ENCODE data around the gene HIPK1.

HIPK1 gene

DNA sequence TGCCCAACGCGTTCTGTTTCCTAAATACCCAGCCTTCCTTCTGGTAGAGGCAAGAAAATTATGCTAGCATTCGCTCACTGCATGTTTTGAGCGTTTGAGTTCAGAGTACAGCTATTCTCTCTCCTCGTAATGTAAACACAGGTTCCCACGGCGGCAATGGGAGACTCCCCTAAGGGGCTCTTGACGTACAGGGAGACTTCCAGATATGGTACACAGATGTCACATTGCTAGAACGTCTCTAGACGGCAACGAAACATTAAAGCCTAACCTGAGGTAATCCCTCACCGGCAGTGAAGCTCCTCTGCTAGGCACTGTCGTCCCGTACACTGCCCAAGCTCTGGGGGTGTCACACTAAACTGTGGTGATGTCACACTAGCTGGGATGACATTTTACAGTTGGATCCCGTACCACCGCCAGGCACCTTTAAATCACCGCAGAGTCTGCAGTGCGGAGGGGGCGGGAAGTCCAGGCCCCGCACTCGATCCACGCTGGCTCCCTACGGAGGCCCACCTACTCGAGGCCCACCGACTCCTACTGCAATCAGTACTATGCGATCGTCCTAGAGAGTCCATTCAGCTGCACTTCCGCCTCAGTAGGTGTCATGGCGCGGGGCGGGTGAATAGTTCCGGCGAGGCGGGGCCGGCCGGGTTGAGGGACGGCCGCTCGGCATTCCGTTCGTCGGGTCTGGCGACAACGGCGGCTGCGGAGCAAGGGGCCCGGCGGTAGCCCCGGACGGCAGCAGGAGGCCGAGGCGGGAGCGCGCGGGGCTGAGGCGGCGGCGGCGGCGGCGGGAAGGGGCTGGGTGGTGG is at the start of gene HIPK1:
Gene HIPK1, plus strand, starts transcription at position 384 of the 809 bp plus-strand sequence.
- DNase-seq (ENCODE audit: low spot score), result peak; percentile 92

DNA sequence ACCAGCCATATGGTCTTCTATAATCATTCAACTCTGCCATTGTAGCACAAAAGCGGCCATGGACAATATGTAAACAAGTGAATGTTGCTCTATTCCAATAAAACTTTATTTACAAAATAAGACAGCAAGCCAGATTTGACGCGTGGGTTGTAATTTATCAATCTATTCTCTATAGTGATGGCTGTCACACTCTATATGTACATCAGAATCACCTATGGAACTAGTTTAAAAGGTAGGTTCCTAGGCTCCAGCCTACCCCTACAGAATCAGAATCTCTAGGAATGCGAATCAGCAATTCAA is 49.4 kb upstream of the HIPK1 start:
- no peak for DNase-seq (ENCODE audit: low spot score)

DNA sequence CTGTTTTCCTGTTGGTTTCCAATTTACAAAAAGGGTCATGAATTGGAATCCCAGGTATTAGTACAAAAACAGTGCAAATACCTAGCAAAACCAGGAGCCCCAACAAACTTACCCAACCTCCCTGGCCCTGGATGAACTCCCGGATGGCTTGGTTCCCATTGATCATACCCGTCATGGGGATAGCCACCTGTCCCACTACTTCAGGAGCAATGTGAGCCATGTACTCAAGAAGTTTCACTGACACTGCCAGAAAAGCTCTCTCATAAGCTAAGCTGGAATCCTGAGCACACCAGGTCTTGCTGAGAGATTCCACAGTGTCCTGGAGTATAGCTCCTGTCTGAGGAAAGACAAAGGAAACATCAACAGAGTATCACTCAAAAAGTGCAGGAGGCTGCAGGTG is 47.5 kb upstream of the HIPK1 start:
- DNase-seq (ENCODE audit: low spot score), result no peak

DNA sequence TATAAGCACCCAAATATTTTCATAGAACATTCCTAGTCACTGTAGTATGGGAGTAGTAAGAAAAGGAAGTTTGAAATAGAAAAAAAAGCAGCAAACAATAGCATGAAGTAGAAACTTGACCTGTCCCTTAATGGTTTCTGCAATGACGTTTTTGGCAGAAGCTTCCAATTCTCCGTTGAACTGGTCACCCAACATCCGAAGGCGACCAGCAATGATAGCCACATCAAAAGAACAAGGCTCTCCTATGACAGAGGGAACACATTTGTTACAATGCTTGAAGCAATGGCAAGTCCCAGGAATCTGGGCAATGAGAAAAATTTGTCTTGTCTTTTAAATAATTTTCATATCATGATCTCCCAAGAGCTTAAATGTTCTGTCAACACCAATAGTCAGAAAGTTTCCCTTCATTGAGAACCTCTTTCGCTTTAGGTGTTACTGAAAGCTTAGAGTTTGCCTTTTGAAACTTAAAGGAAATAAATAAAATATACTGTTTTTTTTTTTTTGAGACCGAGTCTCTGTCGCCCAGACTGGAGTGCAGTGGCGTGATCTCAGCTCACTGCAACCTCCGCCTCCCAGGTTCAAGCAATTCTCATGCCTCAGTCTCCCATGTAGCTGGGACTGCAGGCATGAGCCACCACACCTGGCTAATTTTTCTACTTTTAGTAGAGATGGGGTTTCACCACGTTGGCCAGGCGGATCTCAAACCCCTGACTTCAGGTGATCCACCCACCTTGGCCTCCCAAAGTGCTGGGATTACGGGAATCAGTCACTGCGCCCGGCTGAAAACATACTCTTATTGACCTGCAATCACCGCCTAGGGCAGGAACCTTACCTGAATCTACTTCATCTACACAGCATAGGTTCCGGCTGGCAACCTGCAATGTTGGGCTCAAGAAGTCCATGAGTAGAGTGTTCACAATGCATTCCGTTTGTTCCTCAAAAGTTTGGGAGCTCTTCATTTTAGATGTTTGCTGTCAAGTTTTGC is 42.4 kb upstream of the HIPK1 start:
- no peak for DNase-seq (ENCODE audit: low spot score)

DNA sequence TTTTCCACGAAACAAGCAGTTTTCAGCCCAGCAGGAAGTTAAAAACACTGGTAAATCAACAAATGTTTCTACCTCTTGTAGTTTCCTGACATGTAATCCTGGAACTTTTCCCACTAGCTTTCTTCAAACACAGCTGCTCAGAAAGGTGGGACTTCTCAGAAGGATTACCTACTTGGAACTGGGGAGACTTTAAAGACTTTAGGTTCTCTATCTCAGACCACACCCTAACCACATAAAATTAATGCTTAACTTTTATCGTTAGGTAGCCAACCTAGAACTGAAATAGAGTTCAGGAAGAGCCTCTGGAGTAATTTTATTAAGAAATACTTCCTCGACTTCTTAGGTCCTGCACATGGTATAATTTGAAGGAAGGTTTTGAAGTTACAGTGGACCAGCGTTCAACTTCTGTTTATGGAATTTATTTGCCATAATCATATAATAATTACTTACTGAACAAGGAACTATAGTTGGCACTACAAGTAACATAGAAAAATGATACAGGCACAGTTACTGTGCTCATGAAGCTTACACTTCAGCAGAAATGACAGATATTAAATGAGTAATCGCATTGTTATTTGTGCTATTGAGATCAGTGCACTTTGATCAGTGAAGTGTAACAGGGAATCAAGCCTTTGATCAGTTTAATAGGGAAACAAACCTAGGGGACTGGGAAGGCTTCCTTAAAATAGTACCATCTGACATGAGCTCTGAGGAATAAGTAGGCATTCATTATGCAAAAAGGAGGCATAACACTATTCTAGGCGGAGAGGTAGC is 41.5 kb upstream of the HIPK1 start, which contains the start of gene BCL2L15:
Gene BCL2L15, minus strand, starts transcription at position 180 of the 774 bp plus-strand sequence. CDS start 206 bp downstream, outside the sequence.
- peak; percentile 48 for DNase-seq (ENCODE audit: low spot score)

DNA sequence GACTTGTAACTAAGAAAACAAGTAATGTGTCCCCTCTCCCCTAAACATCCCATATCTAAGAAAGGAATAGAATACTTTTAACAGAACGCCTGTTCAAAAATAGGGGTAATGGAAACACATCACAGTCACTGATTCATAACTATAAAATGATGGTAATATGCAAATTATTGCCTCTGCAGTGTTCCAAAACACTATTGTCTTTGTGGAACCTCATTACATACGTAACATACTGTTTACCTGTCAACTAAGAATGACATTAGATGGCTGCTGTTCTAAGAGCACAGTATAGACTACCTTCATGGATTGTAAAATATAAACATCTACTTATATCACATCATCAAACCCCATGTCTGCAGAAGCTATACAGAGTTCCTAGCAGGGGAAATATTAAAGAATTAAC is 38.3 kb upstream of the HIPK1 start:
- no peak for DNase-seq (ENCODE audit: low spot score)

DNA sequence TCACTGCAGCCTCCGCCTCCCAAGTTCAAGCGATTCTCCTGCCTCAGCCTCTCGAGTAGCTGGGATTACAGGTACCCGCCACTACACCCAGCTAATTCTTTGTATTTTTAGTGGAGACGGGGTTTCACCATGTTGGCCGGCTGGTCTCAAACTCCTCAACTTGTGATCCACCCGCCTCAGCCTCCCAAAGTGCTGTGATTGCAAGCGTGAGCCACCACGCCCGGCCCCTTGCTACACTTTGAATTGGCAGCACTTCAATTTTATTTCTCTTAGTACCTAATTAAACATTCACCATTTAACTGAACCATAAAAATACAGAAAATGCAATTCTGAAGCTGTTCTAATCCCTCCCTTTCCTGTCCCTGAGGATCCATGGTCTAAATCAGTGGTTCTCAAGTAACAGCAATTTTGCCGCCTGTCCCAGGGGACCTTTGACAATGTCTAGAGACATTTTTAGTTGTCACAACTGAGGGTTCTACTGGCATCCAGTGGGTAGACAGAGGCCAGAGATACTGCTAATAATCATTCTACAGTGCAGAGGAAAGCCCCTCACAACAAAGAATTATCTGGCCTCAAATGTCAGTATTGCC is 37.4 kb upstream of the HIPK1 start:
- no peak for DNase-seq (ENCODE audit: low spot score)

DNA sequence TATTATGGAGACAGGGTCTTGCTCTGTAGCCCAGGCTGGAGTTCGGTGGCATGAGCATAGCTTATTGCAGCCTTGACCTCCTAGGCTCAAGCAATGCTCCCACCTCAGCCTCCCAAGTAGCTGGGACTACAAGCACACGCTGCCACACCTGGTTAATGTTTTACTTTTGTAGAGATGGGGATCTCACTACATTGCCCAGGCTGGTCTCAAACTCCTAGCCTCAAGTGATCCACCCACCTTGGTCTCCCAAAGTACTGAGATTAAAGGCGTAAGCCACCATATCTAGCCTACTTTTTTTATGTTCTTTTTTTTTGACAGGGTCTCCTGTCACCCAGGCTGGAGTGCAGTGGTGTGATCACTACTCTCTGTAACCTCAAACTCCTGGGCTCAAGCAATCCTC is 35.9 kb upstream of the HIPK1 start:
- DNase-seq (ENCODE audit: low spot score), result no peak

DNA sequence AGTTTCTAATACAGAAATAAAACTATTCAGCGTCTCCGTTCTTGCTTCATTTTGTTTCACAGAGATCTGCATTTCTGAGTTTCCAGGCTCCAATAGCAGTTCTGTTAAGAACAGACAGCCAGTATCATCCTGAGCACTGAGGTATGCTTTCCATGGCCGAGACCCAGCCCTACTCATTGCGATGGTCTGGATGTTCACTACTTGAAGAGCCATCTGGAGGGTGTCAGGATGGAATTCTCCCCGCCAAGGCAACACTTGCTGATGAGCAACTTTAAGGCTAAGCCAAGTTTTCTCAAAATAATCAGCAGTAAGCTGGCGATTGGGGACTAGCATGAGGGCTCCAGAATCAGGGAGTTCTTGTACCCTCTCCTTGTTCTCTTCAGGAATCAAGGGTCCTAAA is 34.0 kb upstream of the HIPK1 start:
- no peak for DNase-seq (ENCODE audit: low spot score)

DNA sequence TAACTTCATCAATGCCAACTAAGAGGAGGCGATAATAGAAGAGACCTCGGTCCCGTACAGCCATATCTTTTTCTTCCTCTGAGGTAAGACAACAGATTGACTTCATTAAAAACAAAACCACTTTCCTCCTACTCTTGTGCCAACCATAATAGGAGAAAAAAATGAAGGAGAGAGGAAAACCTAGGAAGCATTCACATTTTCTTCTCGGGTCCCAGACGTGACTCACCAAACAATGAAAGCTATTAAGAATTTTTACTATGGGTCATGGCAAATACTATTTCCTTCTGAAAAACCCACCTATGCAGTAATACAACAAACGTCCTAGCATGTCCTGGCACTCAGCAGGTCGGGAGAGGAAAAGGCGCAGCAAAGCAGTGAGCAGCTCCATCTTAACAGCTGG is 33.2 kb upstream of the HIPK1 start:
- DNase-seq (ENCODE audit: low spot score), result no peak

DNA sequence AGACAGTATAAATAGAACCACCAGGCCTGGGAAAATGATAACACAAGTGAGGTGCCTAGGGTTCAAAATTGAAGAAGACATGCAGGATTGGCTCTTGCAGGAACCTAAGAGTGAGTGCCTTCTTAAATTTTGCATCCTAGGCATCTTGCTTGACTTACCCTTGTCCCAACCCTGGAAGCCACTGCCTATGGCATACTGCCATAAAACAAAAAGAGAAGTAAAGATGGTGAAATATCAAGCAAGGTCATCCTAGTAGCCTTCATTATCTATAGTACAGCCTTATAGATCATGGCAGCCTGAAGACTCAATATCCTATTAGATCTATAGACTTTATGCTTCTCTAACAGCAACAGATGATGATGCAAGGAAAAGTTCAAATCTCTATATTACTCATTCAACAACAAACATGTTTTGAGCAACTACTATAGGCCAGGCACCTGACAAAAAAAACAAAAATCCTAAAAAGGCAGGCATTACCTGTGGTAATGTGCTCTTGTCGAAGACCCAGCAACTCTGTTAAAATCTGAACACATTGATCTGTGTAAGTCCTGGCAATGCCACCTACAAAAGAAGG is 30.8 kb upstream of the HIPK1 start:
- DNase-seq (ENCODE audit: low spot score), result no peak

DNA sequence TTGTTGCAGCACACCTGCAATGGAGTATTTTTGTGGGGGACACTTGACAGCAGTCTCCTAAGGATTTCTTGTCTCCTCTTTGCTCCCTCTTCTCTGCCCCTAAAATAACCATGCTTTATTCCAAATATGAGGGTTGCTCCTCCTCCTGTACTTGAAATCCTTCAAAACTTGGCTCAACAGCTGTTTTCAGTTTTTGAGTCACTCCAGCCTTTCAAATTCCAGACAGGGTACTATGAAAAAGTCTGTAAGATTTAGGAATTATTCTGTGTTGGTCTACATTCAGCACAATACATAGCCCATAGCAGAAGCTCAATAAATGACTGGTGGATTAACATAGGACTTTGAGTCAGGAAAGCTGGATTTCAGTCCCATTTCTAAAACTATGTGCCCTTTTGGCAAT is 30.0 kb upstream of the HIPK1 start:
- DNase-seq (ENCODE audit: low spot score), result no peak

DNA sequence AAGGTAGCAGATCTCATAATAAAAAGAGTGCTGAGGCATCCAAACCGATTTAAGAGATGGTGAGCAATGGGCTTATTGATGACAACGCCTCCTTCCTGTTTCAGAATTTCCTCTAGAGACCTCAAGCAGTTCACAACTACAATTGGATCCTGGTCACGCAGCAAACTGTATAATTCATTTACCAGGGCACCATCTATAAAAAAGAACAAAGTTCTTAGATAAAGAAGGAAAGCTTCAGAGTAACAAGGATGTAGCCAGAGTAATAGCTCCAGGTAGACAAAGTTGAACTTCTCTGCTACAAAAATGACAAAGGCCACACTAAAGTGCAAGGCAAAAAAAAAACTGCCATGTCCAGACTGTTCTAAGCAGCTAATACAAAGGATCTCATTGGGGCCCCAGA is 27.9 kb upstream of the HIPK1 start:
- DNase-seq (ENCODE audit: low spot score), result peak; percentile 24

DNA sequence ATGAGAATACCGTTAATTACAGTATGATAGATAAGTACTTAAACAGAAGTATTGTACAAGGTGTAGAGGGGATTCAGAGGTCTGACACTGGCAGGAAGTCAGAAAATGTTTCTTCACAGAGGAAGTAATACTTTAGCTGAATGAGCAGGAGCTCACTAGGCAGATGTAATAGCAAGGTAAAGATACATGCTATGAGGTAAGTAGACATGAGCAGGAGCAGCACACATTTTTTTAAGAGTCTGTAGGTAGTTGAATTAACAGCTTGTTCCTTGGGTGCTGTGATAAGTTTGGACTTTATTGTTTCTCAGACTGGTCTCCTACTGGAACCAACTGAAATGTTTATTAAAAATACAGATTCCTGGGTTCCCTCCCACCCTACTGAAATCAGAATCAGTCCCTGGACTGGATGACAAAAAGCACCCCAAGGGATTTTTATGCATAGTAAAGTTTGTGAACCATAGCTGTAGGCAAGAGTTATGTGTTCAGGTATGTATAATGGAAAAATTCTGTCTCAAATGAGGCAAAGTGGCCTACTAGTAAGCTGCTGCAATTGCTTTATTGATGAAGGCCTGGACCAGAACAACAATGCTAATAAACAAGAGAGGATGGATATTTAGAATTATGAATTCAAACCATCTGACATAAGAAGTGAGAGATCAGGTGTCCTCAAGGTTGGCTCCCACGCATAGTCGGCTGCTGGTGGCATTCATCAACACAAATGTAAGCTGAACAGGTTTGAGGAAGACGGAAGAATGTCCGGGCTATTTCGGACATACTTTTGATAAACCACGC is 25.4 kb upstream of the HIPK1 start:
- no peak for DNase-seq (ENCODE audit: low spot score)

DNA sequence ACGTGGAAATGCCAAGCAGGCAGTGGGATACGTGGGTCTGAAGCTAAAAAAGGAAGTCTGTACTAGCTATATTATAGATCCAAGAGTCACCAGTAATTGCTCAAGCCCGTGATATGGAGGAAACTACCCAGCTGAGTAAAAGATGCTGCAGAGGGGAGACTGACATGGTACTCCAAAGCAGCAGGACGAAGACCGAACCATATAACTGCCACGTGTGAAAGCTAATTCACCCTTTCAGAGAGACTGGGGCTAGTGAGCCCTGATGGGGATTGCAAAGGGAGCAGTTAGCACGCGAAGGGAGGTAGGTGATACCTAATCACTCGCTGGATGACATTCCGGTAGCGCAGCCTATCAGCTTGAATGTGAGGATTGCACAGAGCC is 24.8 kb upstream of the HIPK1 start:
- no peak for DNase-seq (ENCODE audit: low spot score)

DNA sequence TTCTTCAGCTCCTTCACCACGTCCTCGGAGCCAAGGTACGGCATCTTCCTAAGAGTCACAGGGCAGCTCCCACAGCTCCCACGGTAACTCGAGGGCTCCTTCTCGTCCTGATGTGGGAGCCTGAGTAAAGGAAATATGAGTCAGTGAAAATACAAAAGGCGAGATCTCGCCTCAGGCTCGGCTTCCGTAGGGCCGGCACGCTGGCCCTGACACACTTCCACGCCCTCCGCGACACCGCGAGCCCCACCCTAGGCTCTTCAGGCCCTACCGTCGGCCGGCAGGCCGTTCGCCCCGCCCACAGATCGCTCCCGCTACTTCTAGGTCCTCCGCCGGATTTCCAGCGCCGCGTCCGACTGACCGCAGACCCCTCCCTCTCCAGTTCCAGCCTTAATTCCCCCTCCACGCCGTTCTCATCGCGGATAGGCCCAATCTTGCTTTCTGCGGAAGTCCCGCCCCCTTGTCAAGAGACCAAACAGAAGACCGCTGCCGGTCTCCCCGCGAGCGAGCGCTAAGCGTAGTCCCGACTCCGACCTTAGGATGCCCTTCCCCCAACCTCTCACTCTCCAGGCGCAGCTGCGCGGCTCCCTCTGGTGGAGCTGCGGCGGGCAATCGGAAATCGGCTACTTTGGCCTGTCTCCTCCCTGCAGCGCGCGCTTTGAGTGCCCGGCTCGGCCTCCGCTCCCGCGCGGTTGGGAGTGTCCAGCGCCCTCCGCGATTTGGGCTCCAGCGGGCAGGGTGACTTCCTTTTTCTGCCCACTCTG is 24.3 kb upstream of the HIPK1 start, which contains the start of the genes AP4B1 and DCLRE1B:
Gene AP4B1, minus strand, starts transcription at position 126 of the 761 bp plus-strand sequence. Its CDS starts 82 bp downstream, at position 44.
Gene DCLRE1B, plus strand, starts transcription at position 653 of the 761 bp plus-strand sequence. CDS start 261 bp downstream, outside the sequence.
- DNase-seq (ENCODE audit: low spot score), result peak; percentile 99

DNA sequence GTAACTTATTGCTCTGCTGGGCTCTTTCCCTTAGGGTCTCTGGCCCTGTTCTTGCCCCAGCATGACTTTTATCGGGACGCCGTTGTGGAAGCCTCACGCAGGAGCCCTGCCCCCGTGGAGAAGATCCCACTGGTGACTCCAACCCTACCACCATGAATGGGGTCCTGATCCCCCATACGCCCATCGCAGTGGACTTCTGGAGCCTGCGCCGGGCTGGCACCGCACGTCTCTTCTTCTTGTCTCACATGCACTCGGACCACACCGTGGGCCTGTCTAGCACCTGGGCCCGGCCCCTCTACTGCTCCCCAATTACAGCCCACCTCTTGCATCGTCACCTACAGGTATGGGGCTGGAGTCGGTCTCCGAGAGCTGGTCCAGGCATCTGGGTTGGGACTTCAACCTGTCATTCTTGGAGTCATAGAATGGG is 23.7 kb upstream of the HIPK1 start:
- peak; percentile 10 for DNase-seq (ENCODE audit: low spot score)

DNA sequence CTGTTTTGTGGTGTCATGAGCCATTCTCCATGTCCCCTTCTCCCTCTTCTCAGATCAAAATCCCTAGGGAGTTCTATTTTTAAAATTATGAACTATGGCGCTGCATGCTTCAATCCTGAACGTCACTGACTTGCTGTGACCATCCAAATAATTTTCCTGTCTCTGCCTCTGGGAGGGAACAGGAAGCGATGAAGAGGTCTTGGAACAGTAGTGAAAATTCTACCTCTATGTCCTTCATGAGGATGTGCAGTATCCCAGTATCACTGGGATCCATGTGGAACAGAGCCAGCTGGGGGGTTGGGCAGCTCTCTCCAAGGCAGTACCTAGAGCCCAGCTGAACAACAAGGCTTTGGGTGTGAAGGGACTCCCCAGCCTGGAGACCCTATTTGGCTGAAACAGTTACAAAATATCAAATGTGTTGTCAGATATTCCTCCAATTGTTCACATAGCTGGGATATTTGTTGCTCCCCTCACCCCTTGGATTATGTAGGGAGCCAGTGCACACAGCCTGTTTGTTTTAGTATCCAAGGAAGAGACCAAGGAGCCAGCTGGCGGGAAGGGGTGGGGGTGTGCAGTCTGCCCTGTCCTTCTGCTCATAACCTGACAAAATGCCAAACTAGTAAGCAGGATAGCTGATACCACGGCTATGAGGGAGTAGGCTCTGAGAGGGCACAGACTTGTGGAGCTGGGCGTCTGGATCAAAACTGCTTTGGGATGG is 16.4 kb upstream of the HIPK1 start:
- DNase-seq (ENCODE audit: low spot score), result no peak

DNA sequence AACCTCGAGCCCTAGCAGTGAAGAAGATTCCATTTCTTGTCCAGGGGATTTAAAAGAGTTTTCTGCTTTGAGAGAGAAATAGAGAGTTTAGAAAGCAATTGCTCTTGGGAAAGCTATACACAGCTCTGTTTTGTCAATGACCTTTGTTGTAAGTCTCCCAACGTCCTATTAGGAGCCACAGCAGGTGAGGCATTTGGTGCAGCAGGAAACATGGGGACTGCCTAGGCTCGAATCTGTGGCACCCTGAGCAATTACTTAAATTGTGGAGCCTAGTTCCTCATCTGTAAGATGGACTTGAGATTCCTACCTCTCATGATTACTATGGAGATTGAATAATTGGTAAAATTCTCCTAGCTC is 15.8 kb upstream of the HIPK1 start:
- DNase-seq (ENCODE audit: low spot score), result no peak

All from CD4-positive, alpha-beta T cell treated with Interleukin-15 for 4 hours (primary cell).